PC-3 (cell line): ENCODE results near the gene TRMT6. TPM values are rescaled to one million over a fixed set of nuclear protein-coding genes. Genes with fewer than 3 reads are reported as not detected.

Experiments used
- ATAC-seq: fragments of 200-7000 bp; cut with Tn5 transposase; 2 replicates; pipeline ENCODE4 v1.9.1; 2020; ENCODE audit warnings: mild to moderate bottlenecking, moderate library complexity
- BruUV-seq: library from RNA; stranded (reverse); fragments of 400-500 nt; replicated peaks from 2 replicates; lab custom pipeline; 2021; lab: Mats Ljungman, UMichigan
- CTCF ChIA-PET: fragments of 300-600 bp; sonication (Branson Sonifier 250); formaldehyde crosslinking; loops from one replicate; lab custom pipeline; 2022; ENCODE audit warnings: antibody characterized with exemption; lab: Charles Lee
- POLR2A ChIA-PET: fragments of 300-600 bp; sonication (Branson Sonifier 250); formaldehyde crosslinking; loops from one replicate; lab custom pipeline; 2022; ENCODE audit warnings: antibody characterized with exemption; ENCODE audit not compliant: unreplicated experiment; lab: Charles Lee
- DNase-seq: peaks from one replicate; pipeline ENCODE4 v3.0.0-alpha.2; 2015
- H2AFZ ChIP-seq: fragments of 300-600 bp; sonication (generic); 2 replicates; pipeline ENCODE4 v1.6.0; 2016; ENCODE audit warnings: antibody characterized with exemption, low read length
- H3F3A ChIP-seq: fragments of 300-600 bp; sonication (generic); one replicate; pipeline ENCODE4 v1.6.0; 2017; ENCODE audit warnings: antibody characterized with exemption, low read length, control low read depth, mild to moderate bottlenecking; ENCODE audit not compliant: unreplicated experiment
- H3K27ac ChIP-seq: fragments of 300-600 bp; sonication (generic); 2 replicates; pipeline ENCODE4 v1.5.1; 2016; ENCODE audit warnings: mild to moderate bottlenecking, low read length
- H3K27me3 ChIP-seq: fragments of 300-600 bp; sonication (generic); 2 replicates; pipeline ENCODE4 v1.6.1; 2016; ENCODE audit warnings: low read length, mixed read lengths
- H3K36me3 ChIP-seq: fragments of 300-600 bp; sonication (generic); 2 replicates; pipeline ENCODE4 v1.6.1; 2016; ENCODE audit warnings: low read depth, mixed run types, low read length, mixed read lengths
- H3K4me1 ChIP-seq: fragments of 300-600 bp; sonication (generic); 2 replicates; pipeline ENCODE4 v1.5.1; 2016; ENCODE audit warnings: low read length; ENCODE audit not compliant: insufficient read depth
- H3K4me2 ChIP-seq: fragments of 300-600 bp; sonication (generic); 2 replicates; pipeline ENCODE4 v1.6.0; 2016; ENCODE audit warnings: low read length
- H3K4me3 ChIP-seq: fragments of 300-600 bp; sonication (generic); 2 replicates; pipeline ENCODE4 v1.5.1; 2016; ENCODE audit warnings: mild to moderate bottlenecking, low read length, mixed read lengths
- H3K79me2 ChIP-seq: fragments of 300-600 bp; sonication (generic); 2 replicates; pipeline ENCODE4 v1.6.1; 2017; ENCODE audit warnings: low read length, mixed read lengths
- H3K9ac ChIP-seq: fragments of 300-600 bp; sonication (generic); 2 replicates; pipeline ENCODE4 v1.6.0; 2016; ENCODE audit warnings: mild to moderate bottlenecking, low read length
- H3K9me2 ChIP-seq: fragments of 300-600 bp; sonication (generic); replicated peaks from 2 replicates; pipeline ENCODE4 v1.6.1; 2016; ENCODE audit warnings: mixed run types, low read length, mixed read lengths
- H3K9me3 ChIP-seq: fragments of 300-600 bp; sonication (generic); 2 replicates; pipeline ENCODE4 v1.6.1; 2016; ENCODE audit warnings: low read length, mixed read lengths
- H4K20me1 ChIP-seq: fragments of 300-600 bp; sonication (generic); 2 replicates; pipeline ENCODE4 v1.6.1; 2016; ENCODE audit warnings: low read length, mixed read lengths
- EZH2 ChIP-seq: fragments of 300-600 bp; sonication (generic); IDR thresholded peaks from one replicate; pipeline ENCODE4 v1.6.1; 2017; ENCODE audit warnings: antibody characterized with exemption, mild to moderate bottlenecking, low read length; ENCODE audit not compliant: unreplicated experiment
- EZH2phosphoT487 ChIP-seq: fragments of 300-600 bp; sonication (generic); IDR thresholded peaks from 2 replicates; pipeline ENCODE4 v1.6.1; 2018; ENCODE audit warnings: mild to moderate bottlenecking, antibody characterized with exemption, low read length, borderline replicate concordance
- intact Hi-C: fragments of 100-400 bp; cut with micrococcal nuclease; formaldehyde crosslinking; loops from 2 replicates; pipeline ENCODE4 v1.9.0; 2023
- total RNA-seq: library from RNA; depleted of rRNA; stranded (reverse); fragments of >200 nt; gene quantifications from 2 replicates; pipeline ENCODE4 v1.2.3, GENCODE V29; 2014
- TF ChIP-seq, protein P1 (sequence below): fragments of 300-600 bp; sonication (generic); conservative IDR thresholded peaks from 2 replicates; pipeline ENCODE4 v1.5.1; 2017; ENCODE audit warnings: antibody characterized with exemption, low read depth, mild to moderate bottlenecking, low read length

TRMT6 gene
- total RNA-seq, 1 experiment from 2014 or later: 44.0 TPM

DNA sequence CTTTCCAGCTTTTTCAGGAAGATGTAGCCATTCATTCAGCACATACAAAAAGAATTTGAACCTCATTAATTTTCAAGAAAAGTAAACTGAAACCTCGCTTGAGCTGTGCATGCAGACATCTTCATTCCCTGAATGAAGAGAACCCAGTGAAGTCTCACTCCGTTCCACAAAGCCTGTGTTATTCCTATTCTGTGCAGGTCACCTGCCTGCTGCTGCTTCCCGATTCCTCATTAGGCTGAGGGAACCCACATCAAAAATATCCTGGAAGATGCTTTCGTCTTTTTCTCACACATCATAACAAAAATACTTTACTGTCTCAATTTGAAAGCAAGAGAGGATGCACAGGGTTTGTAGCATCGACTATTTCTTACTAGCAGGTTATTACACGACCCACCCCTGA lies 40.1 kb downstream of the TRMT6 start:
- POLR2A ChIA-PET: no interaction called here
- no peak overlapping the region for H3K27ac ChIP-seq
- no TSS peak for BruUV-seq

GRCh38 chr20:5908981-5909380 lies 41.4 kb downstream of the TRMT6 start:
- Histone ChIP-seq H3K9me3 (no peaks in the 10 kb centered on the region), H3K36me3 (no peaks in the 10 kb centered on the region), H3K4me1 (no peaks in the 10 kb centered on the region), H3K27ac (no peak overlapping the region), H3F3A (no peaks in the 10 kb centered on the region), H3K9ac (no peak overlapping the region), H3K4me3 (no peak overlapping the region), H4K20me1 (no peaks in the 10 kb centered on the region), H3K27me3 (peaks cover 95% of the 10 kb centered on the region), H3K4me2 (no peak overlapping the region), H2AFZ (no peak overlapping the region), H3K9me2 (no peaks in the 10 kb centered on the region), H3K79me2 (no peaks in the 10 kb centered on the region)
- ATAC-seq (no peak), DNase-seq (no peak)
- CTCF ChIA-PET: no interaction called here
- TF ChIP-seq EZH2phosphoT487: no peak
- no peak for TF ChIP-seq EZH2
- intact Hi-C loops: no loop called here
- POLR2A ChIA-PET: no interaction called here
- BruUV-seq: no TSS peak

More for the DNA sequence above, 40.1 kb downstream of the TRMT6 start:
- TF ChIP-seq EZH2: no peak
- TF ChIP-seq EZH2phosphoT487: no peak
- TF ChIP-seq, protein P1, sequence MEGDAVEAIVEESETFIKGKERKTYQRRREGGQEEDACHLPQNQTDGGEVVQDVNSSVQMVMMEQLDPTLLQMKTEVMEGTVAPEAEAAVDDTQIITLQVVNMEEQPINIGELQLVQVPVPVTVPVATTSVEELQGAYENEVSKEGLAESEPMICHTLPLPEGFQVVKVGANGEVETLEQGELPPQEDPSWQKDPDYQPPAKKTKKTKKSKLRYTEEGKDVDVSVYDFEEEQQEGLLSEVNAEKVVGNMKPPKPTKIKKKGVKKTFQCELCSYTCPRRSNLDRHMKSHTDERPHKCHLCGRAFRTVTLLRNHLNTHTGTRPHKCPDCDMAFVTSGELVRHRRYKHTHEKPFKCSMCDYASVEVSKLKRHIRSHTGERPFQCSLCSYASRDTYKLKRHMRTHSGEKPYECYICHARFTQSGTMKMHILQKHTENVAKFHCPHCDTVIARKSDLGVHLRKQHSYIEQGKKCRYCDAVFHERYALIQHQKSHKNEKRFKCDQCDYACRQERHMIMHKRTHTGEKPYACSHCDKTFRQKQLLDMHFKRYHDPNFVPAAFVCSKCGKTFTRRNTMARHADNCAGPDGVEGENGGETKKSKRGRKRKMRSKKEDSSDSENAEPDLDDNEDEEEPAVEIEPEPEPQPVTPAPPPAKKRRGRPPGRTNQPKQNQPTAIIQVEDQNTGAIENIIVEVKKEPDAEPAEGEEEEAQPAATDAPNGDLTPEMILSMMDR: no peak
- H3K36me3 ChIP-seq: no peaks in the 10 kb centered on the region
- no peak overlapping the region for H3K4me2 ChIP-seq
- ATAC-seq (no peak), DNase-seq (no peak)
- no peak overlapping the region for H2AFZ ChIP-seq
- no peaks in the 10 kb centered on the region for H3K4me1 ChIP-seq
- H3K27me3 ChIP-seq: peaks cover 94% of the 10 kb centered on the region
- H3K79me2 ChIP-seq: no peaks in the 10 kb centered on the region
- CTCF ChIA-PET: no interaction called here
- H3K9me2 ChIP-seq: no peaks in the 10 kb centered on the region
- H3K9me3 ChIP-seq: no peaks in the 10 kb centered on the region
- intact Hi-C loops: no loop called here
- no peaks in the 10 kb centered on the region for H4K20me1 ChIP-seq
- H3K4me3 ChIP-seq: no peak overlapping the region
- H3K9ac ChIP-seq: no peak overlapping the region
- no peaks in the 10 kb centered on the region for H3F3A ChIP-seq

DNA sequence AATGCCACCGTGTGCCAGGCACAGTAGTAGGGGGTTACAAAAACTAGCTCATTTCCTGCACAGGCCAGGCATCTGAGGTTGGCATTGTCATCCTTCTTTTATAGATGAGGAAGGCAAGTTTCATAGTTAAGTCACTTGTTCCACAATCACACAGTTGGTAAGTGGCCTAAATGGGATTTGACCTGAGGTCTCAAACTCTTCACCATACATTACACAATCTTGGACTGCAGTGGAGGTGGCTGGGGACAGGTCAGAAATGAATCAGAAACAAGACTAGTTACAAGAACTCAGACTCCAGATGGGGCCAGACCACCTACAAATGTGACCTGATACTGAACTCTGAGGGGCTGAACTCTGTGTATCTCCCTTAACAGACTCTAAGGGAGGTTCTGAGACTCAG lies 49.4 kb downstream of the TRMT6 start:
- Histone ChIP-seq H3K4me3 (no peak overlapping the region), H3F3A (no peaks in the 10 kb centered on the region), H3K9me2 (no peaks in the 10 kb centered on the region), H3K36me3 (no peaks in the 10 kb centered on the region), H3K4me1 (no peaks in the 10 kb centered on the region), H3K79me2 (no peaks in the 10 kb centered on the region), H2AFZ (no peak overlapping the region), H4K20me1 (no peaks in the 10 kb centered on the region), H3K9ac (no peak overlapping the region), H3K4me2 (no peak overlapping the region), H3K9me3 (no peaks in the 10 kb centered on the region), H3K27ac (no peak overlapping the region), H3K27me3 (peaks cover 76% of the 10 kb centered on the region)
- ChIA-PET POLR2A (no interaction called here), CTCF (no interaction called here)
- intact Hi-C loops: no loop called here
- TF ChIP-seq EZH2phosphoT487: no peak
- no peak for TF ChIP-seq EZH2
- TF ChIP-seq, protein P1: no peak
- no TSS peak for BruUV-seq
- ATAC-seq (no peak), DNase-seq (no peak)
